ENCODE measurements around the gene SNX9.

Gene SNX9

DNA sequence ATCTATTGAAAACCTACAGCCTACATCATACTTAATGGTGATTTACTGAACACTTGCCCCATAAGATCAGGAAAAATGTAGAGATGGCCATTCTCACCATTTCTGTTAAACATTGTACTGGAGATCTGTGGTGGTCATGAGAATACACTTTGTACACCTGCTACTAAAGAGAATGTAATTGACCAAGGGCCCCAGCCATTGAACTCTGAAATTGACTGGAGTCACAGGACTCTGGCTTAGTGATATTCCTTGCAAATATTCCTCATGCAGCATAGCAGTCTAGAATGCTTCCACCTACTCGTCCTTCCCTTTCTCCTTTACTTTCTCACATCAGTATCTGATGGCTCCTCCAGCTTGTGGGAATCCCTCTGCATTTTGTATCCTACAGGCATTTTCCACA lies 37.4 kb upstream of the SNX9 start:
- Histone ChIP-seq H4K8ac (ENCODE audit: low read depth, low read length) (no peak overlapping the region), H3K14ac (ENCODE audit: low read length) (no peak overlapping the region)

DNA sequence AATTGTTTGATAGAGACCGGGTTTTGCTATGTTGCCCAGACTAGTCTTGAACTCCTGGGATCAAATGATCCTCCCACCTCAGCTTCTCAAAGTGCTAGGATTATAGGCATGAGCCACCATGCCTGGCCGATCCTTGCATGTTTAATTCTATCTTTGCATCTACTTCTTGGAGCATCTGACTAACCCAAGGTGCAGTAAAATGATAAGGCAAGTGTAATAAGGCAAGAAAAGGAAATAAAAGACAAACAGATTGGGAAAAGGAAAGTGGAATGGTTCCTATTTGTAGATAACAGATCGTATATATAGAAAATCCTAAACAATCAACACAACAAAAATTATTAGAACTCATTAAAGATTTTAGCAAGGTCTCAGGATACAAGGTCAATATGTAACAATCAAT lies 36.8 kb upstream of the SNX9 start:
- H3K14ac ChIP-seq (ENCODE audit: low read length): no peak overlapping the region
- no peak overlapping the region for H3K27ac ChIP-seq (replicated peaks; ENCODE audit: low read length)
- WGBS, 2 donors (ENCODE audit: extremely low coverage in 2 of 2, insufficient read length in 2 of 2, insufficient replicate concordance in 1 of 2): no CpG with 5 or more reads among the region's 3 CpGs
- H3K4me1 ChIP-seq (ENCODE audit: control insufficient read depth in 2 of 2, insufficient read depth in 1 of 2, low read depth in 1 of 2, low read length in 2 of 2): peaks cover 0 to 1% of the 10 kb centered on the region in 2 donors
- H3K9me3 ChIP-seq (replicated peaks in 1 of 2; ENCODE audit: control insufficient read depth in 2 of 2, insufficient read depth in 1 of 2, low read depth in 1 of 2, low read length in 2 of 2): peaks cover 0 to 2% of the 10 kb centered on the region in 2 donors
- no peak overlapping the region for H3K23ac ChIP-seq (ENCODE audit: low read depth, low read length, poor library complexity)
- no peak overlapping the region for H4K8ac ChIP-seq (ENCODE audit: low read depth, low read length)
- no peak overlapping the region for H3K9ac ChIP-seq (ENCODE audit: low read depth, low read length, poor library complexity)
- DNase-seq (ENCODE audit: low spot score): no peak
- H2BK12ac ChIP-seq (ENCODE audit: low read length): no peak overlapping the region
- H3K4me3 ChIP-seq (ENCODE audit: low read length in 2 of 2): no peak overlapping the region
- no peak overlapping the region for H2BK120ac ChIP-seq (ENCODE audit: low read depth, low read length)
- H3K27me3 ChIP-seq (ENCODE audit: control insufficient read depth in 3 of 3, insufficient read depth in 3 of 3, low read depth in 1 of 3, low read length in 3 of 3): peaks cover 0 to under 1% (median 0%) of the 10 kb centered on the region in 3 experiments
- no peak overlapping the region for H2BK5ac ChIP-seq (ENCODE audit: low read length)
- H3K18ac ChIP-seq (ENCODE audit: low read length): no peak overlapping the region
- no peak overlapping the region for H4K91ac ChIP-seq (ENCODE audit: low read depth, low read length, poor library complexity)
- H3K36me3 ChIP-seq (replicated peaks in 1 of 2; ENCODE audit: control insufficient read depth in 2 of 2, insufficient read depth in 2 of 2, low read length in 2 of 2): no peaks in the 10 kb centered on the region
- H2AK5ac ChIP-seq (ENCODE audit: low read depth, low read length): no peak overlapping the region
- H2AFZ ChIP-seq (ENCODE audit: low read length): no peak overlapping the region
- no peak overlapping the region for H2BK15ac ChIP-seq (ENCODE audit: low read length)
- H3K4me2 ChIP-seq (ENCODE audit: insufficient read depth, low read length, poor library complexity, severe bottlenecking): no peak overlapping the region
- H3K4ac ChIP-seq (ENCODE audit: low read length): no peak overlapping the region
- H3K79me1 ChIP-seq (ENCODE audit: low read depth, low read length): no peaks in the 10 kb centered on the region

More for the DNA sequence above, 37.4 kb upstream of the SNX9 start:
- no peak for DNase-seq (ENCODE audit: low spot score)
- Histone ChIP-seq H3K4me3 (ENCODE audit: low read length in 2 of 2) (no peak overlapping the region), H3K4me2 (ENCODE audit: insufficient read depth, low read length, poor library complexity, severe bottlenecking) (no peak overlapping the region), H3K79me1 (ENCODE audit: low read depth, low read length) (no peaks in the 10 kb centered on the region), H3K4me1 (ENCODE audit: control insufficient read depth in 2 of 2, insufficient read depth in 1 of 2, low read depth in 1 of 2, low read length in 2 of 2) (peaks cover 0 to 1% of the 10 kb centered on the region in 2 donors), H4K91ac (ENCODE audit: low read depth, low read length, poor library complexity) (no peak overlapping the region), H2AK5ac (ENCODE audit: low read depth, low read length) (no peak overlapping the region), H3K27me3 (ENCODE audit: control insufficient read depth in 3 of 3, insufficient read depth in 3 of 3, low read depth in 1 of 3, low read length in 3 of 3) (peaks cover 0 to 6% (median 0%) of the 10 kb centered on the region in 3 experiments), H2BK12ac (ENCODE audit: low read length) (no peak overlapping the region), H3K23ac (ENCODE audit: low read depth, low read length, poor library complexity) (no peak overlapping the region), H3K4ac (ENCODE audit: low read length) (no peak overlapping the region), H2AFZ (ENCODE audit: low read length) (no peak overlapping the region), H3K18ac (ENCODE audit: low read length) (no peak overlapping the region), H3K9ac (ENCODE audit: low read depth, low read length, poor library complexity) (no peak overlapping the region), H3K36me3 (replicated peaks in 1 of 2; ENCODE audit: control insufficient read depth in 2 of 2, insufficient read depth in 2 of 2, low read length in 2 of 2) (no peaks in the 10 kb centered on the region), H2BK120ac (ENCODE audit: low read depth, low read length) (no peak overlapping the region), H2BK15ac (ENCODE audit: low read length) (no peak overlapping the region), H2BK5ac (ENCODE audit: low read length) (no peak overlapping the region), H3K9me3 (replicated peaks in 1 of 2; ENCODE audit: control insufficient read depth in 2 of 2, insufficient read depth in 1 of 2, low read depth in 1 of 2, low read length in 2 of 2) (peaks cover 0 to 2% of the 10 kb centered on the region in 2 donors), H3K27ac (replicated peaks; ENCODE audit: low read length) (no peak overlapping the region)
- WGBS, 2 donors (ENCODE audit: extremely low coverage in 2 of 2, insufficient read length in 2 of 2, insufficient replicate concordance in 1 of 2): no CpG with 5 or more reads among the region's 1 CpG

DNA sequence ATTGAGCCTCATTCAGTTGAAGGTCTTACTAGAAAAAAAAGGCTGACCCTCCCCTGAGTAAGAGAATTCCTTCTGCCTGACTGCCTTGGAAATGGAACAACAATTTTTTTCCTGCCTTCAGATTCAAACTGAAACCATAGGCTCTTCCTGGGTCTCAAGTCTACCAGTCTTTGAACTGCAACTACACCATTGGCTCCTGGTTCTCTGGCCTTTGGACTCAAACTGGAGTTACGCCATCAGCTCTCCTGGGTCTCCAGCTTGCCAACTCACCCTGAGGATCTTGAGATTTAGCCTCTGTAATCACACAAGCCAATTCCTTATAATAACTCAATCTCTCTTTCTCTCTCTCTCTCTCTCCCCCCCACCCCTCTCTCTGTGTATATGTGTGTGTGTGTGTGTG lies 36.0 kb upstream of the SNX9 start:
- Histone ChIP-seq H2BK12ac (ENCODE audit: low read length) (no peak overlapping the region), H3K27me3 (ENCODE audit: control insufficient read depth in 3 of 3, insufficient read depth in 3 of 3, low read depth in 1 of 3, low read length in 3 of 3) (no peaks in the 10 kb centered on the region), H3K4me1 (ENCODE audit: control insufficient read depth in 2 of 2, insufficient read depth in 1 of 2, low read depth in 1 of 2, low read length in 2 of 2) (peaks cover 0 to 1% of the 10 kb centered on the region in 2 donors), H2AFZ (ENCODE audit: low read length) (no peak overlapping the region), H2AK5ac (ENCODE audit: low read depth, low read length) (no peak overlapping the region), H2BK120ac (ENCODE audit: low read depth, low read length) (no peak overlapping the region), H3K23ac (ENCODE audit: low read depth, low read length, poor library complexity) (no peak overlapping the region), H3K27ac (replicated peaks; ENCODE audit: low read length) (no peak overlapping the region), H3K9ac (ENCODE audit: low read depth, low read length, poor library complexity) (no peak overlapping the region), H3K18ac (ENCODE audit: low read length) (no peak overlapping the region), H3K4me3 (ENCODE audit: low read length in 2 of 2) (no peak overlapping the region), H3K36me3 (replicated peaks in 1 of 2; ENCODE audit: control insufficient read depth in 2 of 2, insufficient read depth in 2 of 2, low read length in 2 of 2) (no peaks in the 10 kb centered on the region), H3K4me2 (ENCODE audit: insufficient read depth, low read length, poor library complexity, severe bottlenecking) (no peak overlapping the region), H2BK5ac (ENCODE audit: low read length) (no peak overlapping the region), H2BK15ac (ENCODE audit: low read length) (no peak overlapping the region), H3K79me1 (ENCODE audit: low read depth, low read length) (no peaks in the 10 kb centered on the region), H4K91ac (ENCODE audit: low read depth, low read length, poor library complexity) (no peak overlapping the region), H3K14ac (ENCODE audit: low read length) (no peak overlapping the region), H4K8ac (ENCODE audit: low read depth, low read length) (no peak overlapping the region), H3K4ac (ENCODE audit: low read length) (no peak overlapping the region), H3K9me3 (replicated peaks in 1 of 2; ENCODE audit: control insufficient read depth in 2 of 2, insufficient read depth in 1 of 2, low read depth in 1 of 2, low read length in 2 of 2) (peaks cover 0 to 2% of the 10 kb centered on the region in 2 donors)
- WGBS, 2 donors (ENCODE audit: extremely low coverage in 2 of 2, insufficient read length in 2 of 2, insufficient replicate concordance in 1 of 2): no CpG with 5 or more reads among the region's 1 CpG
- no peak for DNase-seq (ENCODE audit: low spot score)

DNA sequence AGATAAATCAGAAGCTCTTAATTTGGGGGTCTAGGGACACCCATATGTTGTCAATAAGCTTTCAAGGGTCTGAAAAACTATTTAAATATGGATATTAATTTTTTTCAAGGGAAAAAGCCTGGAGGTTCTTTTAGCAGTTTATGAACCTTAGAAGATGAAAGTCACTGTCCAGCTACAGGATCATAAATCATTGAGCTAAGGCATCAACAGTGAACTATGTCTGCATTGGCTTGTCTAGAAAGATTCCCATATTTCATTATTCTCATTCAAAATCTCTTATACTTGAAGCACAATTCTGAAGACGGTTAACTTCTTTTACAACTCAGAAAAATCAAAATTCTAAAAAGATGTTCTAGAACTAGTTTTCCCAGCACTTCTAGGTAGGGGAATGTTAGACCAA lies 34.9 kb upstream of the SNX9 start:
- no peak overlapping the region for H2BK12ac ChIP-seq (ENCODE audit: low read length)
- no peak overlapping the region for H2BK120ac ChIP-seq (ENCODE audit: low read depth, low read length)
- no peak overlapping the region for H4K91ac ChIP-seq (ENCODE audit: low read depth, low read length, poor library complexity)
- no peak overlapping the region for H2BK5ac ChIP-seq (ENCODE audit: low read length)
- no peak overlapping the region for H3K14ac ChIP-seq (ENCODE audit: low read length)
- H3K36me3 ChIP-seq (replicated peaks in 1 of 2; ENCODE audit: control insufficient read depth in 2 of 2, insufficient read depth in 2 of 2, low read length in 2 of 2): no peaks in the 10 kb centered on the region
- no peak overlapping the region for H4K8ac ChIP-seq (ENCODE audit: low read depth, low read length)
- no peak overlapping the region for H3K4me2 ChIP-seq (ENCODE audit: insufficient read depth, low read length, poor library complexity, severe bottlenecking)
- no peaks in the 10 kb centered on the region for H3K79me1 ChIP-seq (ENCODE audit: low read depth, low read length)
- H3K4me3 ChIP-seq (ENCODE audit: low read length in 2 of 2): no peak overlapping the region
- no CpG with 5 or more reads among the region's 1 CpG for WGBS, 2 donors (ENCODE audit: extremely low coverage in 2 of 2, insufficient read length in 2 of 2, insufficient replicate concordance in 1 of 2)
- no peak overlapping the region for H2AK5ac ChIP-seq (ENCODE audit: low read depth, low read length)
- no peak for DNase-seq (ENCODE audit: low spot score)
- peaks cover 0 to 2% of the 10 kb centered on the region in 2 donors for H3K9me3 ChIP-seq (replicated peaks in 1 of 2; ENCODE audit: control insufficient read depth in 2 of 2, insufficient read depth in 1 of 2, low read depth in 1 of 2, low read length in 2 of 2)
- peaks cover 0 to 1% of the 10 kb centered on the region in 2 donors for H3K4me1 ChIP-seq (ENCODE audit: control insufficient read depth in 2 of 2, insufficient read depth in 1 of 2, low read depth in 1 of 2, low read length in 2 of 2)
- H3K4ac ChIP-seq (ENCODE audit: low read length): no peak overlapping the region
- no peak overlapping the region for H2BK15ac ChIP-seq (ENCODE audit: low read length)
- no peak overlapping the region for H3K18ac ChIP-seq (ENCODE audit: low read length)
- H3K27me3 ChIP-seq (ENCODE audit: control insufficient read depth in 3 of 3, insufficient read depth in 3 of 3, low read depth in 1 of 3, low read length in 3 of 3): no peaks in the 10 kb centered on the region
- no peak overlapping the region for H2AFZ ChIP-seq (ENCODE audit: low read length)
- no peak overlapping the region for H3K23ac ChIP-seq (ENCODE audit: low read depth, low read length, poor library complexity)
- no peak overlapping the region for H3K27ac ChIP-seq (replicated peaks; ENCODE audit: low read length)
- no peak overlapping the region for H3K9ac ChIP-seq (ENCODE audit: low read depth, low read length, poor library complexity)

Measured in neuronal stem cell (in vitro differentiated cells).